ENCODE measurements around the gene TBC1D19.

Gene TBC1D19

DNA sequence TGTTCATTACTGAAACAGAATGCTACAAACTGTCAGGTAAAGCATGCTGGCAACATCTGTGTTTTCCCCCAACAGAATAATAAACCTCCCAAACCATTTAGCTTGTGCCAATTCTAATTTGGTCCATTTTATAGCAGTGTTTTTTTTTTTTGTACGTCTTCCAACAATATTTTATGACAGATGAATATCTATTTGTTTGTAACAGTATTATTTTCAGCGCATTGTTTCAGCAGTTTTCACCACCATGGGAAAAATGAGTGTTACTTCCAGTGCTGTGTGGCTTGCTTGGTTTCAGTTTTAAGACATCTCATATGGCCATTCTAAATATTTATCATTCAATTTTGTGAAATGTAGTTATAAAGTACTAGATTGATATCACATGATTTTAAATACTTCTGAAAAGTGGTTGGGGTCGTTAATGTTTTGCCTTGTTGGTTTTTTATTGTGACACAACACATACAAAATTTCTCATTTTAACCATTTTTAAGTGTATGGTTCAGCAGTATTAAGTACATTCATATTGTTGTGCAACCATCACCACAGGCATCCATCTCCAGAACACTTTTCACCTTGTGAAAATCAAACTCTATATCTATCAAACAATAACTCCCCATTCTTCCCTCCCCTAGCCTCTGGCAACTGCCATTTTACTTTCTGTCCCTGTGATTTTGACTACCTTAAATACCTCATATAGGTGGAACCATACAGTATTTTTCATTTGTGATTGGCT lies 25.6 kb upstream of the TBC1D19 start:
- TF ChIP-seq FOXP2 (optimal IDR thresholded peaks at IDR 0.05; ENCODE audit: borderline replicate concordance, extremely low read depth, extremely low read length, insufficient read depth), result no peak
- no peak for TF ChIP-seq TAF1 (IDR thresholded peaks at IDR 0.05; ENCODE audit: borderline replicate concordance, insufficient read depth, low read length)
- TF ChIP-seq POLR2AphosphoS5 (IDR thresholded peaks at IDR 0.05; ENCODE audit: low read depth, low read length), result no peak
- TF ChIP-seq SIN3A (IDR thresholded peaks at IDR 0.05; ENCODE audit: borderline replicate concordance, insufficient read depth, low read length), result no peak
- TF ChIP-seq REST (IDR thresholded peaks at IDR 0.05; ENCODE audit: insufficient read depth in 1 of 2, low read depth in 2 of 2, low read length in 2 of 2), result no peak

- no peak for TF ChIP-seq FOXP2 (optimal IDR thresholded peaks at IDR 0.05; ENCODE audit: borderline replicate concordance, extremely low read depth, extremely low read length, insufficient read depth)
- TF ChIP-seq SIN3A (IDR thresholded peaks at IDR 0.05; ENCODE audit: borderline replicate concordance, insufficient read depth, low read length), result no peak
- TF ChIP-seq REST (IDR thresholded peaks at IDR 0.05; ENCODE audit: insufficient read depth in 1 of 2, low read depth in 2 of 2, low read length in 2 of 2), result no peak
- TF ChIP-seq POLR2AphosphoS5 (IDR thresholded peaks at IDR 0.05; ENCODE audit: low read depth, low read length), result no peak
Observed at GRCh38 chr4:26566133-26566532, 17.8 kb upstream of the TBC1D19 start.

GRCh38 chr4:26568446-26568994 lies 15.4 kb upstream of the TBC1D19 start:
- TF ChIP-seq FOXP2 (optimal IDR thresholded peaks at IDR 0.05; ENCODE audit: borderline replicate concordance, extremely low read depth, extremely low read length, insufficient read depth), result no peak
- TF ChIP-seq POLR2AphosphoS5 (IDR thresholded peaks at IDR 0.05; ENCODE audit: low read depth, low read length), result no peak
- TF ChIP-seq REST (IDR thresholded peaks at IDR 0.05; ENCODE audit: insufficient read depth in 1 of 2, low read depth in 2 of 2, low read length in 2 of 2), result no peak
- TF ChIP-seq SIN3A (IDR thresholded peaks at IDR 0.05; ENCODE audit: borderline replicate concordance, insufficient read depth, low read length), result no peak
- TF ChIP-seq TAF1 (IDR thresholded peaks at IDR 0.05; ENCODE audit: borderline replicate concordance, insufficient read depth, low read length), result no peak

GRCh38 chr4:26570596-26570995 lies 13.3 kb upstream of the TBC1D19 start:
- no peak for TF ChIP-seq FOXP2 (optimal IDR thresholded peaks at IDR 0.05; ENCODE audit: borderline replicate concordance, extremely low read depth, extremely low read length, insufficient read depth)
- TF ChIP-seq TAF1 (IDR thresholded peaks at IDR 0.05; ENCODE audit: borderline replicate concordance, insufficient read depth, low read length), result no peak
- TF ChIP-seq REST (IDR thresholded peaks at IDR 0.05; ENCODE audit: insufficient read depth in 1 of 2, low read depth in 2 of 2, low read length in 2 of 2), result no peak
- TF ChIP-seq POLR2AphosphoS5 (IDR thresholded peaks at IDR 0.05; ENCODE audit: low read depth, low read length), result no peak

Data from PFSK-1 (cell line).